Activated T-cell treated with anti-CD3 and anti-CD28 coated beads for 4 hours (primary cell): Measurements from ENCODE around the gene PANK4.

Source experiments
- DNase-seq: peaks from one replicate; pipeline ENCODE4 v3.0.0-alpha.2; 2020

Gene PANK4

GRCh38 chr1:2508751-2509150, 17.6 kb downstream of the PANK4 start:
- DNase-seq: no peak

- DNase-seq: no peak
Observed at GRCh38 chr1:2508180-2508579, 18.2 kb downstream of the PANK4 start.

- DNase-seq: no peak
Observed at GRCh38 chr1:2507744-2508155, 18.6 kb downstream of the PANK4 start.

GRCh38 chr1:2506901-2507565, 19.4 kb downstream of the PANK4 start:
- DNase-seq: no peak

- no peak for DNase-seq
Observed at GRCh38 chr1:2506007-2506860, 20.2 kb downstream of the PANK4 start.

- no peak for DNase-seq
Observed at GRCh38 chr1:2505461-2505994, 20.9 kb downstream of the PANK4 start.

GRCh38 chr1:2504949-2505272, 21.5 kb downstream of the PANK4 start:
- DNase-seq: no peak

GRCh38 chr1:2504225-2504948, 22.0 kb downstream of the PANK4 start:
- DNase-seq: no peak

- no peak for DNase-seq
Observed at GRCh38 chr1:2503554-2504224, 22.7 kb downstream of the PANK4 start.

GRCh38 chr1:2502661-2503553, 23.5 kb downstream of the PANK4 start:
- DNase-seq: no peak

- no peak for DNase-seq
Observed at GRCh38 chr1:2502210-2502609, 24.2 kb downstream of the PANK4 start.

GRCh38 chr1:2501820-2502119, 24.6 kb downstream of the PANK4 start:
- no peak for DNase-seq

GRCh38 chr1:2501041-2501819, 25.2 kb downstream of the PANK4 start:
- no peak for DNase-seq

- DNase-seq: no peak
Observed at GRCh38 chr1:2499986-2500596, 26.3 kb downstream of the PANK4 start.

- no peak for DNase-seq
Observed at GRCh38 chr1:2499260-2499659, 27.1 kb downstream of the PANK4 start.

- DNase-seq: no peak
Observed at GRCh38 chr1:2498648-2499047, 27.7 kb downstream of the PANK4 start.

GRCh38 chr1:2497891-2498290, 28.5 kb downstream of the PANK4 start:
- no peak for DNase-seq

GRCh38 chr1:2496746-2497145, 29.6 kb downstream of the PANK4 start:
- DNase-seq: no peak

GRCh38 chr1:2496087-2496622, 30.2 kb downstream of the PANK4 start:
- no peak for DNase-seq

GRCh38 chr1:2495546-2495945, 30.9 kb downstream of the PANK4 start:
- no peak for DNase-seq

- no peak for DNase-seq
Observed at GRCh38 chr1:2495026-2495425, 31.4 kb downstream of the PANK4 start.
